Smooth muscle cell of trachea (primary cell): Measurements from ENCODE around the gene SLC17A7. TPM values are rescaled to one million over a fixed set of nuclear protein-coding genes. Genes with fewer than 3 reads are reported as not detected.

Experiments used
- total RNA-seq: library from RNA; depleted of rRNA; stranded (reverse); fragments of >200 nt; gene quantifications from 2 replicates; pipeline ENCODE4 v1.2.1, GENCODE V29; 2014

The SLC17A7 gene
- 0.15 and 0.33 TPM in 2 replicates for total RNA-seq

GRCh38 chr19:49441210-49441959 lies at the start of gene SLC17A7:
SLC17A7 (minus strand) TSS chr19:49441527; CDS start chr19:49441379, 148 bp downstream.

GRCh38 chr19:49487277-49488045 lies 46.1 kb upstream of the SLC17A7 start, which contains the start of gene RPL13A:
RPL13A (plus strand) TSS chr19:49487608; CDS start chr19:49487630, 22 bp downstream.

DNA sequence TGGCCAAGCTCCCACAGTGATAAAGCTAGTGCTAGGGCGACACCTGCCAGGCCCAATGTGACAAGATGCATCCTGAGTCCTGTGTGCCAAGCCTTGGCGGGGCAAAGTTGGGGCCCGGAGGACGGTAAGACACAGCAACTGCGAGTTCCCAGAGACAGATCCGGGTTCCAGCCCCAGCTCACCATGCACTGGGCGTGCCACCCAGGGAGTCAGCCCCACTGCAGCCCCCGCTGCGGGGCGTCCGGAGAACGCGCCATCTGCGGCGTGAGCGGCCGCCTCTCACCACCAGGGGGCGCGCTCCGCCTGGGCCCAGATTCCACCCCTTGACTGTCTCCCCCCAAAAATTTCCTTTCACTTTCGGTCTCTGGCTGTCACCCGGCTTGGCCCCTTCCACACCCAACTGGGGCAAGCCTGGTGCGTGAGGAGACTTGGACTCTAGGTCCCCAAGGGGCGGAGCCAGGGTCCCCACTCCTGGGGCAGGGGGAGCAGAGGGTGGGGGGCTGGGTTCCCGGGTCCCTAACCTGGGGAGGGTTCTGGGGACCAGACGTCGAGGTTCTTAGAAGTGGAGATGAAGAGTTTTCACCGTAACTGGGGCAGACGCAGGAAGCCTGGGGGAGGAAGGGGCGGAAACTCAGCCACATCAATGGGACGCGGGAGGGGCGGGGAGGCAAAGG lies 32.7 kb upstream of the SLC17A7 start, which contains the start of gene FLT3LG:
TSS of gene FLT3LG (plus strand) at position 348 of the 674 bp plus-strand sequence. CDS start 425 bp downstream, outside the sequence.

DNA sequence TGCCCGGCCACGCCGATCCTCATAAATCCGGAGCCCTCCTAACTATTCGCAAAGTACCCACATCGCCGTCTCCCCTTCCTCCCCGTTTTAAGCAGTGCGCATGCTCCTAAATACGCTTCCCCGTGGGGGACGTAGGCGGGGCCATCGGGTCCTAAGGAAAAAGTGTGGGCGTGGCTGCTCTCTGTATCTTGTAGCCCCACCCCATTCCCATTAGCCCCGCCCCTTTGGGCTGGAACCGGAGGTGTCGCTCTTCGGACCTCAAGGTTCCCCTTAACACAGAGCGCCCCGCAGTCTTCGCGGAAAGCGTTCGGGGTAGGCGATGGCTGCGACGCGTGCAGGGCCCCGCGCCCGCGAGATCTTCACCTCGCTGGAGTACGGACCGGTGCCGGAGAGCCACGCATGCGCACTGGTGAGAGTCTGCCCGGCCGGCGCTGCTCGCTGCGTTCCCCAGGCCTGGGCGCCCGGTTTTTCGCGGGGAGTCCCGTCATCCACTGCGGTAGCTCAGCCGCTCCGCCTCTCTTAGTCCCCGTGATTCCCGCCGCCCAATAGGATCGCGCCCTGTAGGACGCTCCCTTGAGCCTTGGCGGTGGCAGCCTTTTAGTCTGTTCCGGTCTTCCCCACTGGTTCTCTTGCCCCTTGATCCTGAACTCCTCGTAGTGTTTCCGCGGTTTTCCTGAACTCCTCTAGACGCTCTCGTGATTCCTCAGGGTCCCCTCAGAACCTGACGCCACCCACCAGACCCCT lies 11.9 kb upstream of the SLC17A7 start, which contains the start of gene ALDH16A1:
TSS of gene ALDH16A1 (plus strand) at position 213 of the 744 bp plus-strand sequence. CDS start at position 320, 107 bp downstream.

DNA sequence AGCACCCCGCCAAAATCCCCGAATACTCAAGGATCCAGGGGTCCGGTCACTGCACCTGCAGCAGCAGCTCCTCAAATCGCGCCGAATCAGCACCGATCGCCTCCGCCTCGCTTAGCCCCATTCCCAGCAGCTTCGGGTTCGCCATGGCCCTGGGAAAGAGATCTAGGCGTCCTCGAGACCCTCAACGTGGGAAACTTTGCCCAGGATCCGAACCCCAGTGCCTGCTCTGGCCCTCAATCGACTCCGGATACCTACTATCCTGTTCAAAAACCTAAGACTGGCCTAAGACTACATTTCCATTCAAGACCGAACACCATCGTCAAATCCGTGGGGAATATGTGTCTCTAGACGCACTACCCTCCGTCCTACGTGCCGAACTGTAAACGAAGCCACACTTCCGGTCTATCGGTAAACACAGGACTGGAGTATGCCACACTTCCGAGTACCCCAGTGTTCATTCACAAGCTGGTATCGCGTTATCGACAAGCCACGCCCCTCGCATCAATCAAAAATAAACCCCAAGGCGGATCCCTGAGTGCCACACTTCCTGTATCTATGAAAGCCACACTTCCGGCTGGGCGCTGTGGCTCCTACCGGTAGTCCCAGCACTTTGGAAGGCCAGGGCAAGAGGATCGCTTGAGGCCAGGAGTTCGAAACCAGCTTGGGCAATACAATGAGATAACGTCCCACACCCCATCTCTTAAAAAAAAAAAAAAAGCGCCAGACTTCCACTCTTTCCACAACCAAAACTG lies 10.3 kb upstream of the SLC17A7 start, which contains the start of gene PIH1D1:
TSS of gene PIH1D1 (minus strand) at position 385 of the 752 bp plus-strand sequence. CDS start at position 145, 240 bp downstream.

DNA sequence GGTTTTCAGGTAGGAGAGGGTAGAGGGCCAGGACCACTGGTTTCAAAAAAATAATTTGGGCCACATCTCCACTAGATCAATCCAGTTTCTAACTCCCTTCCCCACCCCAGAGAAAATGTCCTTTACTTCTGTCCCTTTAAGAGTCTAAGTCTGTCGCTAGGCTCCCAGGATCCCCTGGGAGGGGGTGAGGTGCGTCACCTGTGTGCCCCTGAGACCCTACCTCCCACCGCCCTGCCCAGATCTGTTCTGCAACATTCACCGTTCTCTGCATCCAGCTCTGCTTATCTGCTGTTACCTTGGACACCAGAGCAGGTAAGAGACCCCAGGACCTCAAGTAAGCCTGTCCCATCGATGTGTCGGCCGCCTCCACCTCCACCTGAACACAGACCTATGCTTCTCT lies 16.1 kb downstream of the SLC17A7 start, which contains the start of gene GFY:
TSS of gene GFY (plus strand) at position 211 of the 400 bp plus-strand sequence. CDS start 1,043 bp downstream, outside the sequence.

GRCh38 chr19:49423071-49423984 lies 18.0 kb downstream of the SLC17A7 start, which contains the start of gene PTH2:
PTH2 (minus strand) TSS chr19:49423441; CDS start chr19:49423339, 102 bp downstream.

GRCh38 chr19:49387936-49388372 lies 53.4 kb downstream of the SLC17A7 start, which contains the start of gene KASH5:
KASH5 (plus strand) TSS chr19:49388249; CDS start chr19:49390884, 2,635 bp downstream.

Other genes starting within 250 kb of the SLC17A7 start
- 0.66 TPM in 1 of 2 replicates, not detected in the other for gene SLC6A16, start 116.3 kb downstream of the SLC17A7 start, total RNA-seq
- gene CD37, start 106.1 kb downstream of the SLC17A7 start, total RNA-seq: not detected in 2 replicates
- 18.8 and 24.3 TPM in 2 replicates for gene TEAD2, start 79.1 kb downstream of the SLC17A7 start, total RNA-seq
- 0.44 TPM in 1 of 2 replicates, not detected in the other for gene DKKL1, start 77.7 kb downstream of the SLC17A7 start, total RNA-seq
- gene KASH5, start 53.3 kb downstream of the SLC17A7 start, total RNA-seq: 0.17 TPM in 1 of 2 replicates, not detected in the other
- not detected in 2 replicates for gene PTH2, start 18.1 kb downstream of the SLC17A7 start, total RNA-seq
- gene GFY, start 16.1 kb downstream of the SLC17A7 start, total RNA-seq: not detected in 2 replicates
- 103 and 145 TPM in 2 replicates for gene PIH1D1, start 10.3 kb upstream of the SLC17A7 start, total RNA-seq
- gene ALDH16A1, start 11.7 kb upstream of the SLC17A7 start, total RNA-seq: 16.5 and 33.7 TPM in 2 replicates
- 3.6 and 7.9 TPM in 2 replicates for gene FLT3LG, start 32.7 kb upstream of the SLC17A7 start, total RNA-seq
- gene RPL13A, start 46.1 kb upstream of the SLC17A7 start, total RNA-seq: 2,428 and 4,431 TPM in 2 replicates
- gene RPS11, start 54.9 kb upstream of the SLC17A7 start, total RNA-seq: 2,449 and 2,469 TPM in 2 replicates
- gene FCGRT, start 71.1 kb upstream of the SLC17A7 start, total RNA-seq: 37.2 and 105 TPM in 2 replicates
- gene RCN3, start 86.5 kb upstream of the SLC17A7 start, total RNA-seq: 228 and 362 TPM in 2 replicates
- 48.5 and 71.3 TPM in 2 replicates for gene NOSIP, start 139.0 kb upstream of the SLC17A7 start, total RNA-seq
- gene PRRG2, start 139.8 kb upstream of the SLC17A7 start, total RNA-seq: 0.29 and 1.2 TPM in 2 replicates
- 3.8 and 4.5 TPM in 2 replicates for gene PRR12, start 149.7 kb upstream of the SLC17A7 start, total RNA-seq
- 46.0 and 96.3 TPM in 2 replicates for gene RRAS, start 198.6 kb upstream of the SLC17A7 start, total RNA-seq
- gene SCAF1, start 200.7 kb upstream of the SLC17A7 start, total RNA-seq: 26.6 and 30.6 TPM in 2 replicates
- gene IRF3, start 224.3 kb upstream of the SLC17A7 start, total RNA-seq: 33.3 and 69.5 TPM in 2 replicates
- gene BCL2L12, start 224.4 kb upstream of the SLC17A7 start, total RNA-seq: 4.8 and 5.5 TPM in 2 replicates
- 224 and 304 TPM in 2 replicates for gene PRMT1, start 235.7 kb upstream of the SLC17A7 start, total RNA-seq
- gene ADM5, start 248.1 kb upstream of the SLC17A7 start, total RNA-seq: 0.44 and 0.83 TPM in 2 replicates
- 29.7 and 37.5 TPM in 2 replicates for gene CPT1C, start 249.6 kb upstream of the SLC17A7 start, total RNA-seq